Heart right ventricle (tissue), 16 donors: ENCODE measurements around the gene FANCD2. TPM values are rescaled to one million over a fixed set of nuclear protein-coding genes. Genes with fewer than 3 reads are reported as not detected.
"Not testable (repeated sequence)": the region's sequence is repeated elsewhere in the genome, so short reads cannot be mapped to it uniquely, and the experiment has no call there.

Experiments
- ATAC-seq, 8 donors: fragments of 200-7000 bp; cut with Tn5 transposase; one replicate each; pipeline ENCODE4 v1.9.1; 2020; ENCODE audit warnings: mild to moderate bottlenecking in 8 of 8, moderate library complexity in 8 of 8, moderate number of reproducible peaks in 1 of 8
- DNase-seq, 2 donors: peaks; one replicate each; pipeline ENCODE4 v3.0.0-alpha.2; 2020
- H3K27ac ChIP-seq, 10 donors: fragments of 200-600 bp; sonication (generic) in 2 of 10; one replicate each; pipeline versions ENCODE4 v1.5.0 to v1.8.0; 2020 to 2022; ENCODE audit warnings: mild to moderate bottlenecking in 3 of 10
- H3K27me3 ChIP-seq, 7 donors: fragments of 200-600 bp; one replicate each; pipeline ENCODE4 v1.8.0; 2021 to 2022; ENCODE audit warnings: mild to moderate bottlenecking in 2 of 7
- H3K36me3 ChIP-seq, 9 donors: fragments of 200-600 bp; sonication (generic) in 1 of 9; one replicate each; pipeline versions ENCODE4 v1.5.0 to v1.8.0; 2020 to 2022; ENCODE audit warnings: mild to moderate bottlenecking in 2 of 9
- H3K4me1 ChIP-seq, 9 donors: fragments of 200-600 bp; sonication (generic) in 1 of 9; one replicate each; pipeline versions ENCODE4 v1.5.0 to v1.8.0; 2020 to 2022; ENCODE audit warnings: mild to moderate bottlenecking in 4 of 9
- H3K4me3 ChIP-seq, 10 donors: fragments of 200-600 bp; sonication (generic) in 2 of 10; one replicate each; pipeline versions ENCODE4 v1.5.0 to v1.8.0; 2020 to 2022; ENCODE audit warnings: mild to moderate bottlenecking in 7 of 10, moderate library complexity in 2 of 10
- H3K9me3 ChIP-seq, 11 donors: fragments of 200-600 bp in 10 of 11; sonication (generic) in 2 of 11; one replicate each; pipeline versions ENCODE4 v1.5.0 to v1.8.0; 2013 to 2022; ENCODE audit warnings: mild to moderate bottlenecking in 2 of 11, control low read depth in 1 of 11, moderate library complexity in 1 of 11
- WGBS, 2 donors: extraction: QIAGEN DNeasy Blood & Tissue Kit; methylation state at CpG; one replicate each; pipeline ENCODE4 v1.1.7; 2013; ENCODE audit warnings: inconsistent platforms in 1 of 2; 5-methylcytosine and 5-hydroxymethylcytosine counted together
- intact Hi-C, 10 donors: fragments of 100-400 bp; cut with DNase I; formaldehyde crosslinking; loops; one replicate each; pipeline versions ENCODE4 v1.11.1 to v1.14.2; 2022
- polyA plus RNA-seq, 2 donors: library from polyadenylated mRNA; stranded (reverse); fragments of 200-250 nt; gene quantifications; one replicate each; pipeline ENCODE4 v1.2.3, GENCODE V29; 2013
- total RNA-seq, 10 donors: library from RNA; stranded (reverse); fragmentation: NEBNext Ultra II Directional in 3 of 10; extraction: Animal tissue kit (Norgen Biotek cat#: 25700) in 3 of 10; gene quantifications; one replicate each; pipeline versions ENCODE4 v1.2.1 to v1.2.4, GENCODE V29; 2021 to 2023
- TF ChIP-seq, protein P1 (sequence below), 9 donors: fragments of 200-600 bp; sonication (generic) in 2 of 9; IDR thresholded peaks; one replicate each; pipeline versions ENCODE4 v1.5.0 to v1.8.0; 2021 to 2022; ENCODE audit warnings: antibody characterized with exemption in 9 of 9, mild to moderate bottlenecking in 5 of 9, moderate library complexity in 1 of 9
- donor health status: Arrhythmogenic right ventricular cardiomyopathy.
- donor health status: ischemic (EF 13 %, LVEDD 7.1; RV severe dilation, severe dysfunction).
- donor health status: healthy with polysubstance abuse.
- donor health status: DM: no; HTN: yes; CAD: no.
- donor health status: DM: no; HTN: no; CAD: no.
- donor health status: ischemic (EF 25% LVEDD 6.9; RV normal size, moderate dysfunction).
- donor health status: ischemic (EF 25% LVEDD 5.7; RV mildly dilated, moderate dysfunction).
- donor health status: healthy.
- donor health status: DM: yes; HTN: yes; CAD: no.
- donor health status: Ischemic cardiomyopathy.
- donor health status: ischemic (EF 35%, LVEDD 5.7; RV mildly dilated, moderate dysfunction).
- donor health status: nonischemic (EF 11% LVEDD 7.7; RV severe dilation, severe dysfunction).
- donor health status: DM: yes; HTN: yes; CAD: no.
- donor health status: PGD.
- donor health status: ischemic (EF 29% LVEDD 5.4; RV normal size, mild dysfunction).
- donor health status: nonischemic (EF 23%, LVEDD 6.1; RV moderate dilation, normal function).

Gene FANCD2
- total and polyA plus RNA-seq, 12 donors = 0.35 to 3.2 (median 1.1) TPM

DNA sequence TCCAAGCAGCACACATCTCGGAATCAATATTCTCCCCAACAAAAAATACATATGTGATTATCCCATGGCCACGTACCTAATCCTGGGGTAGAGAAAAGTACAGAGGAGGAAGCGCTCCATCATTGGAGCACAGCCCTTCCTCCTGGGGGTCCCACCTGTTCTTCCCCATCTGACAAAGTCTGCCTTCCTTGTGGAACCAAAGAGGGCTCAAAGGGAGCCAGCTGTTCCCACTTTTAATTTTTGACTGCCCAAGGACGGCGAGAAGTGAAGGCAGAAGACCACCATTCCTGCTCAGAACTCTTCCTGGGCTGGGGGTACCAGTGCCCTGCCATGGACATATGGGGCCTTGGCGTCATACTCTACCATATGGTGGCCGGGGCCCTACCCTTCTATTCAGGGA is 14.1 kb upstream of the FANCD2 start:
- TF ChIP-seq, protein P1, sequence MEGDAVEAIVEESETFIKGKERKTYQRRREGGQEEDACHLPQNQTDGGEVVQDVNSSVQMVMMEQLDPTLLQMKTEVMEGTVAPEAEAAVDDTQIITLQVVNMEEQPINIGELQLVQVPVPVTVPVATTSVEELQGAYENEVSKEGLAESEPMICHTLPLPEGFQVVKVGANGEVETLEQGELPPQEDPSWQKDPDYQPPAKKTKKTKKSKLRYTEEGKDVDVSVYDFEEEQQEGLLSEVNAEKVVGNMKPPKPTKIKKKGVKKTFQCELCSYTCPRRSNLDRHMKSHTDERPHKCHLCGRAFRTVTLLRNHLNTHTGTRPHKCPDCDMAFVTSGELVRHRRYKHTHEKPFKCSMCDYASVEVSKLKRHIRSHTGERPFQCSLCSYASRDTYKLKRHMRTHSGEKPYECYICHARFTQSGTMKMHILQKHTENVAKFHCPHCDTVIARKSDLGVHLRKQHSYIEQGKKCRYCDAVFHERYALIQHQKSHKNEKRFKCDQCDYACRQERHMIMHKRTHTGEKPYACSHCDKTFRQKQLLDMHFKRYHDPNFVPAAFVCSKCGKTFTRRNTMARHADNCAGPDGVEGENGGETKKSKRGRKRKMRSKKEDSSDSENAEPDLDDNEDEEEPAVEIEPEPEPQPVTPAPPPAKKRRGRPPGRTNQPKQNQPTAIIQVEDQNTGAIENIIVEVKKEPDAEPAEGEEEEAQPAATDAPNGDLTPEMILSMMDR (IDR thresholded peaks at IDR 0.05) = no peak
- Histone ChIP-seq H3K4me1 (peaks cover 11 to 56% (median 47%) of the 10 kb centered on the region in 9 donors), H3K27me3 (no peaks in the 10 kb centered on the region), H3K9me3 (no peaks in the 10 kb centered on the region), H3K4me3 (no peak overlapping the region), H3K36me3 (peaks cover 0 to under 1% (median 0%) of the 10 kb centered on the region in 9 donors), H3K27ac (no peak overlapping the region)
- DNase-seq = no peak
- ATAC-seq = no peak
- 93 to 95% methylated on average over 7 of the region's 7 CpGs for WGBS, 2 donors
- intact Hi-C loops = no loop called here

DNA sequence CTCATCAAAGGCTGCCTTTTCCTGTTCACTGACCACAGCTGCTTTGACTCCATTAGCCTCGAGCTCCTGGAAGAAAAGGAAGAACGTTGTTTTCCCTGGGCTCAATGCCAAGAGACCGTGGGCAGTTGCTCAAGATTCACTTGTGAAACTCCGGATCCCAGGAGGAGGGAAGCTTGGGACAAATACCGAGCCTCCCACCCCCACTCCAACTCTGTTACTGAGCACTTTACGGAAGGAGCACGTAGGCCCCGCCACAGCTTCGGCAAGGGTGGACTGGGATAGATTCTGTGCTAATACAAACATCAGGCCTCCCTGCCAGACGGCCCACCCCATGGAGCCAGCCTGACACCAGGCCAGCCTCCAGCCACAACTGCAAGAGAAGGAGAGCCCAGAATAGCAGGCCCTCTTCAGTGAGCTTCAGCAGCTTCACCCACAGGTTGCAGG is 10.8 kb upstream of the FANCD2 start:
- DNase-seq (peak; percentile 77 to 91), ATAC-seq (peak; percentile 57 to 70 (median 66))
- Histone ChIP-seq H3K36me3 (peaks cover 0 to 34% (median 7%) of the 10 kb centered on the region in 9 donors), H3K27ac (peak overlapping the region; percentile 51 to 90 (median 88)), H3K27me3 (no peaks in the 10 kb centered on the region), H3K9me3 (no peaks in the 10 kb centered on the region), H3K4me3 (peak overlapping the region in 5 of 10 donors; percentile 0 to 30 (median 8)), H3K4me1 (peaks cover 5 to 38% (median 28%) of the 10 kb centered on the region in 9 donors)
- TF ChIP-seq, protein P1 (IDR thresholded peaks at IDR 0.05) = no peak
- intact Hi-C loops = loop anchor here in 2 of 10 donors (5.0 kb wide), 1 partner anchor 38 kb away; no protein-coding TSS in a partner anchor
- 0 to 2% methylated on average over 10 of the region's 10 CpGs for WGBS, 2 donors

DNA sequence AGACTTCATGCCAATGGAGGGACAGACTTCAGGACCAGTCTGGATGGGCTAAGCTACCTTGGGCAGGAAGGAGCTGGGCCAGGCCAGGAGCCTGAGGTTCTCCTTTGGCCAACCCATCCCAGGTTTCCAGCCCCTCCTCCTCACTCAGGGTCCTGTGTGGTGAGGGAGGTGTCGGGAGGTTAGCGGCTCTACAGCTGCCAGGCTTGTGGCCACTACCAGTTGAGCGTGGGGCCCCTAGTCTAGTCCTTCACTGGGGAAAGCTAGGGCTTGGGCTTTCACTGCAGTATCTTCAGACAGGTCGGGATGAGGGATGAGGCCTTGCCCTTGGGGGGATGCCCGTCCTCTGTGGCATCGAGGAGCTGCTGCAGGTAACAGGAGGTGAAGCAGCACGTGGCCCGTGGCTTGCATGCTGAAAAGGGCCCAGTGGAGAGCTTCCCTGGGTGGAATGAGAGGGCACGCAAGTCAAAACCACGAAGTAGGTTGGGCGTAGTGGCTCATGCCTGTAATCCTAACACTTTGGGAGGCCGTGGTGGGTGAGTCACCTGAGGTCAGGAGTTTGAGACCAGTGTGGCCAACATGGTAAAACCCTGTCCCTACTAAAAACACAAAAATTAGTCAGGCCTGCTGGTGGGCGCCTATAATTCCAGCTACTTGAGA is 8.5 kb upstream of the FANCD2 start:
- DNase-seq (no peak), ATAC-seq (no peak)
- intact Hi-C loops = loop anchor here in 2 of 10 donors (5.0 kb wide), 1 partner anchor 40 kb away; no protein-coding TSS in a partner anchor
- H3K4me1 ChIP-seq = peaks cover 4 to 27% (median 18%) of the 10 kb centered on the region in 9 donors
- WGBS, 2 donors = 93 to 97% methylated on average over 13 of the region's 13 CpGs
- H3K27me3 ChIP-seq = no peaks in the 10 kb centered on the region
- TF ChIP-seq, protein P1 (IDR thresholded peaks at IDR 0.05) = no peak
- peaks cover 0 to 57% (median 16%) of the 10 kb centered on the region in 9 donors for H3K36me3 ChIP-seq
- H3K27ac ChIP-seq = no peak overlapping the region
- no peak overlapping the region for H3K4me3 ChIP-seq
- H3K9me3 ChIP-seq = no peaks in the 10 kb centered on the region

DNA sequence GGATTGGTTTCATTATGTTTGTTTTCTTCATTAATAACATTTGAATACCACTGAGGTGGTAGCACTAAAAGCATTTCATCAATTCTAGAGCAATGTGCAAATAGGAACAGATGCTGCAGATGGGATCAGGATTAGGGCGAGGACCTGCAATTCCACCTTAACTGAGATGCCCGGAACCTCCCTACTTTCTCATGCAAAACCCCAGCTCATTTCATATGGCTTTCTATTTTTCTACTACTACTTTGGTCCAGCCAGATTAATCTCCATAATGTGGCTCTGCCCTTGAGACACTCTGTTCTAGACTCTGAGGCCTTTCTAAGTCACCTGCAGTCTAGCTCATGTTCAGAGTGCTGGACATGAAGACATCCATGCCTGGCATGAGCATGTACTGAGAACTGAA is 7.4 kb upstream of the FANCD2 start:
- Histone ChIP-seq H3K4me1 (peaks cover 4 to 34% (median 18%) of the 10 kb centered on the region in 9 donors), H3K36me3 (peaks cover 0 to 67% (median 26%) of the 10 kb centered on the region in 9 donors)
- intact Hi-C loops = loop anchor here in 2 of 10 donors (5.0 kb wide), 1 partner anchor 42 kb away; no protein-coding TSS in a partner anchor
- H3K27me3 ChIP-seq, H3K9me3 ChIP-seq, H3K4me3 ChIP-seq, DNase-seq, ATAC-seq, H3K27ac ChIP-seq: not testable (repeated sequence)
- WGBS, 2 donors = 92 to 95% methylated on average over 2 of the region's 2 CpGs

DNA sequence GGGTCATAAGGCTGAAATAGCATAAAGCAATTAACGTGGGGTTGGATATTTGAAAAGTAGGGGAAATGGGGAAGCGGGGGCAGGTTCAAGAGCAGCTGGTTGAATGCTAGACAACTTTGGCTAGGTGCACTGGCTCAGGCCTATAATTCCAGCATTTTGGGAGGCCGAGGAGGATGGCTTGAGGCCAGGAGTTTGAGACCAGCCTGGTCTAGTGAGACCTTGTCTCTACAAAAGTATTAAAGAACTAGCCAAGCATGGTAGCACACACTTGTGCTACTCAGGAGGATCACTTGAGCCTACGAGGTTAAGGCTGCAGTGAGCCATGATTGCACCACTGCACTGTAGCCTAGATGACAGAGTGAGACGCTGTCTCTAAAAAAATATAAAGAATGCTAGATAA is 6.9 kb upstream of the FANCD2 start:
- Histone ChIP-seq H3K27me3 (no peaks in the 10 kb centered on the region), H3K4me3 (no peak overlapping the region), H3K9me3 (no peaks in the 10 kb centered on the region), H3K36me3 (peaks cover 0 to 72% (median 28%) of the 10 kb centered on the region in 9 donors), H3K4me1 (peaks cover 4 to 39% (median 21%) of the 10 kb centered on the region in 9 donors), H3K27ac (no peak overlapping the region)
- intact Hi-C loops = loop anchor here in 2 of 10 donors (5.0 kb wide), 1 partner anchor 42 kb away; no protein-coding TSS in a partner anchor
- TF ChIP-seq, protein P1 (IDR thresholded peaks at IDR 0.05) = no peak
- ATAC-seq (no peak), DNase-seq (no peak)
- 86% methylated on average over 5 of the region's 5 CpGs for whole genome bisulfite sequencing, 2 donors
